H7 (cell line): ENCODE data around the gene PDE4C. TPM values are rescaled to one million over a fixed set of nuclear protein-coding genes. Genes with fewer than 3 reads are reported as not detected.

Source experiments
- DNase-seq: peaks from one replicate; pipeline ENCODE4 v3.0.0; 2012
- H3K27me3 ChIP-seq: 2 replicates; pipeline ENCODE4 v1.6.0; 2011; ENCODE audit warnings: mild to moderate bottlenecking, low read length; ENCODE audit not compliant: control insufficient read depth, insufficient read depth
- H3K36me3 ChIP-seq: replicated peaks from 2 replicates; pipeline ENCODE4 v1.5.1; 2011; ENCODE audit warnings: low read length; ENCODE audit not compliant: control insufficient read depth, insufficient read depth
- H3K4me3 ChIP-seq: 2 replicates; pipeline ENCODE4 v1.5.1; 2011; ENCODE audit warnings: low read depth, mild to moderate bottlenecking, control low read depth, low read length, moderate library complexity; ENCODE audit not compliant: insufficient read depth
- total RNA-seq: library from RNA; depleted of rRNA; stranded (reverse); fragments of >200 nt; shearing (Covaris generic); gene quantifications from 2 replicates; pipeline ENCODE4 v1.2.3, GENCODE V29; 2014; rRNA removed

PDE4C gene
- total RNA-seq, 1 experiment from 2014 or later = 0.52 TPM

- DNase-seq = no peak
Measured at GRCh38 chr19:18183529-18183928, 42.7 kb downstream of the PDE4C start.

GRCh38 chr19:18179957-18180356, 46.3 kb downstream of the PDE4C start:
- no peak overlapping the region for H3K4me3 ChIP-seq
- no peak for DNase-seq
- peaks cover 2% of the 10 kb centered on the region; the same call in 1 of the 2 replicates for H3K27me3 ChIP-seq
- H3K36me3 ChIP-seq = no peaks in the 10 kb centered on the region; the same call in 1 of the 2 replicates

More at GRCh38 chr19:18183529-18183928, 42.7 kb downstream of the PDE4C start:
- H3K4me3 ChIP-seq = no peak overlapping the region
- no peaks in the 10 kb centered on the region for H3K36me3 ChIP-seq
- no peaks in the 10 kb centered on the region for H3K27me3 ChIP-seq

GRCh38 chr19:18176367-18177310, 49.6 kb downstream of the PDE4C start:
- no peak overlapping the region for H3K4me3 ChIP-seq
- peak; percentile 16 for DNase-seq
- no peaks in the 10 kb centered on the region; the same call in 1 of the 2 replicates for H3K36me3 ChIP-seq
- H3K27me3 ChIP-seq = peaks cover 16% of the 10 kb centered on the region

- DNase-seq = peak; percentile 36
- H3K4me3 ChIP-seq = no peak overlapping the region
- peaks cover 16% of the 10 kb centered on the region for H3K27me3 ChIP-seq
- no peaks in the 10 kb centered on the region; the same call in 1 of the 2 replicates for H3K36me3 ChIP-seq
Measured at GRCh38 chr19:18174983-18175382, 51.3 kb downstream of the PDE4C start.

Other genes starting within 250 kb of the PDE4C start
- 4.8 and 14.0 TPM in 2 replicates for gene ARRDC2, start 218.3 kb downstream of the PDE4C start, total RNA-seq
- not detected in 2 replicates for gene IL12RB1, start 139.5 kb downstream of the PDE4C start, total RNA-seq
- gene MAST3, start 128.7 kb downstream of the PDE4C start, total RNA-seq = 2.4 and 4.0 TPM in 2 replicates
- 26.7 and 29.0 TPM in 2 replicates for gene PIK3R2, start 73.3 kb downstream of the PDE4C start, total RNA-seq
- 47.3 and 53.4 TPM in 2 replicates for gene IFI30, start 52.6 kb downstream of the PDE4C start, total RNA-seq
- gene MPV17L2, start 33.2 kb downstream of the PDE4C start, total RNA-seq = 29.2 and 45.0 TPM in 2 replicates
- 6.1 and 8.6 TPM in 2 replicates for gene RAB3A, start 22.4 kb downstream of the PDE4C start, total RNA-seq
- 0.55 and 0.76 TPM in 2 replicates for gene IQCN, start 48.0 kb upstream of the PDE4C start, total RNA-seq
- gene JUND, start 55.2 kb upstream of the PDE4C start, total RNA-seq = 173 and 181 TPM in 2 replicates
- 787 and 838 TPM in 2 replicates for gene LSM4, start 96.6 kb upstream of the PDE4C start, total RNA-seq
- gene PGPEP1, start 114.2 kb upstream of the PDE4C start, total RNA-seq = 11.5 and 13.6 TPM in 2 replicates
- 0.30 and 1.4 TPM in 2 replicates for gene GDF15, start 159.7 kb upstream of the PDE4C start, total RNA-seq
- gene LRRC25, start 171.2 kb upstream of the PDE4C start, total RNA-seq = 0.76 TPM in 1 of 2 replicates, not detected in the other
- gene SSBP4, start 193.0 kb upstream of the PDE4C start, total RNA-seq = 91.1 and 134 TPM in 2 replicates
- 183 and 212 TPM in 2 replicates for gene ISYNA1, start 211.7 kb upstream of the PDE4C start, total RNA-seq